CD4-positive, alpha-beta T cell (primary cell): ENCODE measurements around the gene PITPNC1. TPM values are rescaled to one million over a fixed set of nuclear protein-coding genes. Genes with fewer than 3 reads are reported as not detected.

ENCODE experiments used
- ATAC-seq: fragments of 200-7000 bp; cut with Tn5 transposase; one replicate; pipeline ENCODE4 v1.10.0; 2022; ENCODE audit warnings: mild to moderate bottlenecking; ENCODE audit not compliant: poor library complexity
- CTCF ChIA-PET: fragments of 350-600 bp; sonication (Branson Sonifier 250); formaldehyde crosslinking; loops from one replicate; lab custom pipeline; 2021; ENCODE audit warnings: antibody characterized with exemption, inconsistent platforms; lab: Charles Lee
- POLR2A ChIA-PET: fragments of 350-600 bp; sonication (Branson Sonifier 250); formaldehyde crosslinking; loops from one replicate; lab custom pipeline; 2021; ENCODE audit warnings: antibody characterized with exemption, inconsistent platforms; lab: Charles Lee
- DNase-seq, 14 experiments: peaks; one replicate each; pipeline ENCODE4 v3.0.0-alpha.2; 2013 to 2020; ENCODE audit warnings: mixed read lengths in 2 of 14
- H3K27ac ChIP-seq, 2 donors: one replicate each; pipeline versions ENCODE4 v1.5.1 to v1.7.0; 2013; ENCODE audit warnings: low read length in 2 of 2, low read depth in 1 of 2, mild to moderate bottlenecking in 1 of 2
- H3K27me3 ChIP-seq, 2 experiments: 1 replicate in 1 of 2; 2 replicates in 1 of 2; pipeline versions ENCODE4 v1.6.1 to v1.7.0; 2013; ENCODE audit warnings: low read length in 2 of 2, control low read depth in 1 of 2, mild to moderate bottlenecking in 1 of 2, moderate library complexity in 1 of 2; ENCODE audit not compliant: insufficient read depth in 2 of 2, control insufficient read depth in 1 of 2
- H3K36me3 ChIP-seq: one replicate; pipeline ENCODE4 v1.6.1; 2013; ENCODE audit warnings: low read length, control low read depth; ENCODE audit not compliant: insufficient read depth
- H3K4me1 ChIP-seq: one replicate; pipeline ENCODE4 v1.6.1; 2013; ENCODE audit warnings: low read length, control low read depth; ENCODE audit not compliant: insufficient read depth
- H3K4me3 ChIP-seq: one replicate; pipeline ENCODE4 v1.5.1; 2013; ENCODE audit warnings: mild to moderate bottlenecking, low read length, moderate library complexity
- H3K9me3 ChIP-seq, 2 experiments: 1 replicate in 1 of 2; 2 replicates in 1 of 2; pipeline versions ENCODE4 v1.6.1 to v1.7.0; 2013; ENCODE audit warnings: low read length in 2 of 2, mild to moderate bottlenecking in 2 of 2, control low read depth in 1 of 2, moderate library complexity in 1 of 2; ENCODE audit not compliant: control insufficient read depth in 1 of 2, insufficient read depth in 1 of 2
- H3K27ac Mint-ChIP-seq: one replicate; pipeline ENCODE4 v1.8.0; 2020; ENCODE audit warnings: mixed read lengths
- H3K27me3 Mint-ChIP-seq: one replicate; pipeline ENCODE4 v1.8.0; 2021; ENCODE audit warnings: mixed read lengths
- H3K36me3 Mint-ChIP-seq: one replicate; pipeline ENCODE4 v1.8.0; 2021; ENCODE audit warnings: low read depth, mixed read lengths
- H3K4me1 Mint-ChIP-seq: one replicate; pipeline ENCODE4 v1.8.0; 2021; ENCODE audit warnings: low read depth, mixed read lengths
- H3K4me3 Mint-ChIP-seq: one replicate; pipeline ENCODE4 v1.8.0; 2020; ENCODE audit warnings: mild to moderate bottlenecking, mixed read lengths
- H3K9me3 Mint-ChIP-seq: one replicate; pipeline ENCODE4 v1.8.0; 2020; ENCODE audit warnings: mixed read lengths
- CTCF ChIP-seq: fragments of 200-600 bp; IDR thresholded peaks from one replicate; pipeline ENCODE4 v1.8.0; 2022; ENCODE audit warnings: antibody characterized with exemption, mild to moderate bottlenecking
- intact Hi-C, 2 experiments: fragments of 100-400 bp; cut with DNase I in 1 of 2; cut with micrococcal nuclease in 1 of 2; formaldehyde crosslinking; loops; one replicate each; pipeline versions ENCODE4 v1.15.1 to v1.9.0; 2023 to 2025; cut with DNase I, micrococcal nuclease
- total RNA-seq, 174 experiments: library from RNA in 2 of 174; stranded (reverse) in 2 of 174; gene quantifications; one replicate each; pipeline ENCODE4 v1.2.3 and lab custom pipeline; 2021 to 2026

Gene PITPNC1
- total RNA-seq, 2 experiments from 2014 or later, result 80.2 to 83.4 TPM

- H3K9me3 ChIP-seq, result no peaks in the 10 kb centered on the region
- no peaks in the 10 kb centered on the region for H3K27me3 Mint-ChIP-seq
- H3K36me3 ChIP-seq, result peaks cover 9% of the 10 kb centered on the region
- no peak overlapping the region for H3K27ac ChIP-seq
- peaks cover 59% of the 10 kb centered on the region for H3K4me1 ChIP-seq
- peaks cover 82% of the 10 kb centered on the region for H3K4me1 Mint-ChIP-seq
- no peaks in the 10 kb centered on the region for H3K9me3 Mint-ChIP-seq
- TF ChIP-seq CTCF, result no peak
- peaks cover 24% of the 10 kb centered on the region for H3K36me3 Mint-ChIP-seq
- H3K4me3 ChIP-seq, result no peak overlapping the region
- H3K27me3 ChIP-seq, result no peaks in the 10 kb centered on the region
- peak overlapping the region; percentile 91 for H3K27ac Mint-ChIP-seq
- POLR2A ChIA-PET, result interaction anchor here (0.8 to 5.6 kb wide), 12 partner anchors 9 to 180 kb away, joined by 3 to 66 read pairs (median 7); partner anchors contain the start of gene PITPNC1
- intact Hi-C loops, result no loop called here
- CTCF ChIA-PET, result interaction anchor here (1.1 to 5.0 kb wide), 7 partner anchors 10 to 57 kb away, joined by 3 to 42 read pairs (median 8); no protein-coding TSS in a partner anchor
- DNase-seq, result peak in 3 of 14 experiments; percentile 41 to 56 (median 45)
- peak overlapping the region; percentile 8 for H3K4me3 Mint-ChIP-seq
- ATAC-seq, result peak; percentile 5
These were observed 54.4 kb downstream of the PITPNC1 start for GRCh38 chr17:67431249-67432015.

DNA sequence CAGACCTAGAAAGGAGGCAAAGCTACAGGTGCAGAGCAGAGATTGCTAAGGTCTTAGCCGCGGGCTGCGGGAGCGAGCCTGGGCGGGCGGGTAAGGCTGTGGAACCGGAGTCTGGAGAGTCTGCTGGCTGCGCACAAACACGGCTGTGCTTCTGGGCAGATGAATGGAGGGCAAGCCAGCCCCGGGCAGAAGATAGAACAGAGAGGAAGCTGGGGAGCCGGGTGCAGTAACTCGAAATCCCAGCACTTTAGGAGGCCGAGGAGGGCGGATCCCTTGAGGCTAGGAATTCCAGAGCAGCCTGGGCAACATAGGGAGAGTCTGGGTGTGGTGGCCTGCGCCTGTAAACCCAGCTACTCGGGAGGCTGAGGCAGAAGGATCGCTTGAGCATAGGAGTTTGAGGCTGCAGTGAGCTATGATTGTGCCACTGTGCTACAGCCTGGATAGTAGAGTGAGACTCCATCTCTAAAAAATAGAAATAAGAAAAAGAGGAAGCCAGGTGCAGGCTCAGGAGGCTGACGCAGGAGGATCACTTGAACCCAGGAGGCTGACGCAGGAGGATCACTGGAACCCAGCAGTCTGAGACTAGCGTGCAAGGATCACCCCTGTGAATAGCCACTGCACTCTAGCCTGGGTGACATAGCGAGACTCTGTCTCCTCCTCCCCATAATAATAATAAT, 56.3 kb downstream of the PITPNC1 start:
- H3K27ac Mint-ChIP-seq, result peak overlapping the region; percentile 91
- TF ChIP-seq CTCF, result no peak
- H3K4me3 Mint-ChIP-seq, result peak overlapping the region; percentile 58
- peak overlapping the region; percentile 71 to 72 for H3K27ac ChIP-seq
- CTCF ChIA-PET, result interaction anchor here (3.5 to 5.0 kb wide), 2 partner anchors 42 to 55 kb away, joined by 23 to 42 read pairs; no protein-coding TSS in a partner anchor
- no peak for ATAC-seq
- H3K4me3 ChIP-seq, result no peak overlapping the region
- H3K9me3 Mint-ChIP-seq, result no peaks in the 10 kb centered on the region
- intact Hi-C loops, result loop anchor here in 1 of 2 experiments (1.0 kb wide), 1 partner anchor 11 kb away; no protein-coding TSS in a partner anchor
- peaks cover 20% of the 10 kb centered on the region for H3K36me3 Mint-ChIP-seq
- peaks cover 73% of the 10 kb centered on the region for H3K4me1 ChIP-seq
- DNase-seq, result peak in 1 of 14 experiments; percentile 30
- POLR2A ChIA-PET, result interaction anchor here (0.6 to 5.6 kb wide), 16 partner anchors 8 to 55 kb away, joined by 3 to 66 read pairs (median 8); partner anchors contain the start of gene PITPNC1
- no peaks in the 10 kb centered on the region for H3K27me3 Mint-ChIP-seq
- no peaks in the 10 kb centered on the region for H3K36me3 ChIP-seq
- no peaks in the 10 kb centered on the region for H3K9me3 ChIP-seq
- H3K27me3 ChIP-seq, result no peaks in the 10 kb centered on the region
- H3K4me1 Mint-ChIP-seq, result peaks cover 82% of the 10 kb centered on the region

DNA sequence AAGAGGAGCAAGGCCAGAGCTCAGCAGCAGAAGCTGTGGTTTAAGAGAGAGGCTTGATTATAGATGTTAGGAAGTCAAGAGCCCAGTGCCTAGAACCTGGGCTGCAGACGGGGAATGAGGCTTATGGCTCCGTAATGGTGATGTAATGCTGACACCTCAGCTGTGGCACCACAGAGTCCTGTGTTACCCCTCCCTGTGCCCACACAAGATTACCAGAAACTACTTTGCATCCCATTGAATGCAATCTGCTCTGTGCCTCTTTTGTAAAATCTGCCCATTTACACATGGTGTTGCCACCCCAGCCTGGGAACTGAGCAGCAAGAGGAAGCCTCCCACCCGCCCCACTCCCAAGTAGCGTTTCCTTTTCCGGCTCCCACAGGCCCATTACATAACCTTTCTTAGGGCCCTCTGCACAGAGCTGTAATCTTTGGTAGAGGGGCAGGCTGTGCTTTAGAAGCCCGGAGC, 57.0 kb downstream of the PITPNC1 start:
- H3K4me3 ChIP-seq, result no peak overlapping the region
- Mint-ChIP-seq H3K4me1 (peaks cover 89% of the 10 kb centered on the region), H3K27me3 (no peaks in the 10 kb centered on the region), H3K36me3 (peaks cover 20% of the 10 kb centered on the region), H3K9me3 (no peaks in the 10 kb centered on the region), H3K27ac (peak overlapping the region; percentile 91), H3K4me3 (peak overlapping the region; percentile 85)
- ATAC-seq, result peak; percentile 78
- POLR2A ChIA-PET, result interaction anchor here (0.6 to 5.6 kb wide), 16 partner anchors 8 to 55 kb away, joined by 3 to 66 read pairs (median 6); partner anchors contain the start of gene PITPNC1
- TF ChIP-seq CTCF, result no peak
- no peaks in the 10 kb centered on the region for H3K9me3 ChIP-seq
- intact Hi-C loops, result loop anchor here in 1 of 2 experiments (1.0 to 2.0 kb wide), 3 partner anchors 12 to 57 kb away; partner anchors contain the start of gene PITPNC1
- H3K27ac ChIP-seq, result peak overlapping the region; percentile 71 to 72
- peak; percentile 33 to 87 (median 52) for DNase-seq
- CTCF ChIA-PET, result interaction anchor here (1.0 to 3.5 kb wide), 3 partner anchors 12 to 55 kb away, joined by 4 to 23 read pairs (median 9); no protein-coding TSS in a partner anchor
- H3K36me3 ChIP-seq, result no peaks in the 10 kb centered on the region
- H3K4me1 ChIP-seq, result peaks cover 80% of the 10 kb centered on the region
- H3K27me3 ChIP-seq, result no peaks in the 10 kb centered on the region
